Measurements from ENCODE around the gene DPEP2.

DNA sequence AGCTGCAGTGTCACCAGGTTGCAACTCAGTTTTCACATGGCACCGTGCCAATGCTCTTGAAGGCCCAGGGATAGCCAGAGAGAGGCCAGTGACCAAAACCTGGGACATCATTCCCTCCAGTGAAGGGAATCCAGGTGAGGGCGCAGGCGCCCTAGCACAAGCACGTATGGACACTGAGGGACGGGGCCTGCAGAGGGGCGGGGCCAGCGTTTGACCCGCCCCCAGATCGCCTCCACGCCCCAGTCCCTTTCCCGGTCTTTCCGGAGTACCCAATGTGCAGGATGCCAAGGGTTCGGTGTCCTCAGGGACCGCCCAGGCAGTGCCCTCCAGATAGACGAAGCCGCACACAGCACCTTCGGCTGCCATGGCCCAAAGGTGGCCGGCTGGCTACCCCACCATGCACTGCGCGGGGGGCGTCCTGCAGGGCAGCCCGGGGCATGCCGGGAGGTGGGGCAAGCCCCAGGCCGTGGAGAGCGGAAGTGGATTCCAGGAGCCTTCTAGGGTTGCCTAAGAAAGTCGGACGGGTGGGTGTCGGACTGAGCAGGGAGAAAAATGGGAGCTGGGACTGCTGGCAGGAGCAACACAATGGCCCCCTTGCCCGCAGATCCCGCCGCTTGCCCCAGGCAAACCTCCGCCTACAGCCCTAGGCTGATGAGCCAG, 35.5 kb downstream of the DPEP2 start:
- TF ChIP-seq EZH2phosphoT487 (IDR thresholded peaks at IDR 0.05; ENCODE audit: low read depth, severe bottlenecking, unreplicated experiment) (no peak), EZH2 (IDR thresholded peaks at IDR 0.05; ENCODE audit: borderline replicate concordance) (no peak)
- TF ChIP-seq, protein P1, sequence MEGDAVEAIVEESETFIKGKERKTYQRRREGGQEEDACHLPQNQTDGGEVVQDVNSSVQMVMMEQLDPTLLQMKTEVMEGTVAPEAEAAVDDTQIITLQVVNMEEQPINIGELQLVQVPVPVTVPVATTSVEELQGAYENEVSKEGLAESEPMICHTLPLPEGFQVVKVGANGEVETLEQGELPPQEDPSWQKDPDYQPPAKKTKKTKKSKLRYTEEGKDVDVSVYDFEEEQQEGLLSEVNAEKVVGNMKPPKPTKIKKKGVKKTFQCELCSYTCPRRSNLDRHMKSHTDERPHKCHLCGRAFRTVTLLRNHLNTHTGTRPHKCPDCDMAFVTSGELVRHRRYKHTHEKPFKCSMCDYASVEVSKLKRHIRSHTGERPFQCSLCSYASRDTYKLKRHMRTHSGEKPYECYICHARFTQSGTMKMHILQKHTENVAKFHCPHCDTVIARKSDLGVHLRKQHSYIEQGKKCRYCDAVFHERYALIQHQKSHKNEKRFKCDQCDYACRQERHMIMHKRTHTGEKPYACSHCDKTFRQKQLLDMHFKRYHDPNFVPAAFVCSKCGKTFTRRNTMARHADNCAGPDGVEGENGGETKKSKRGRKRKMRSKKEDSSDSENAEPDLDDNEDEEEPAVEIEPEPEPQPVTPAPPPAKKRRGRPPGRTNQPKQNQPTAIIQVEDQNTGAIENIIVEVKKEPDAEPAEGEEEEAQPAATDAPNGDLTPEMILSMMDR (IDR thresholded peaks at IDR 0.05; ENCODE audit: poor library complexity), result no peak

Measured in hepatocyte (in vitro differentiated cells).